Adipose tissue (tissue), 3 donors: ENCODE data around the gene CUL4A. TPM values are rescaled to one million over a fixed set of nuclear protein-coding genes. Genes with fewer than 3 reads are reported as not detected.
"Not testable (repeated sequence)": the region's sequence is repeated elsewhere in the genome, so short reads cannot be mapped to it uniquely, and the experiment has no call there.

Experiments
- H3K27ac ChIP-seq: one replicate; pipeline ENCODE4 v1.5.1; 2013; ENCODE audit warnings: low read depth, low read length
- WGBS, 3 donors: extraction: QIAGEN DNeasy Blood & Tissue Kit; methylation state at CpG; one replicate each; pipeline ENCODE4 v1.1.7; 2013; 5-methylcytosine and 5-hydroxymethylcytosine counted together
- polyA plus RNA-seq, 3 donors: library from polyadenylated mRNA; stranded (reverse); fragments of 200-250 nt; gene quantifications; one replicate each; pipeline ENCODE4 v1.2.3, GENCODE V29; 2013
- donor health status: healthy with polysubstance abuse.
- donor health status: Bipolar disorder and iron deficiency.
- donor health status: healthy.

CUL4A gene
- polyA plus RNA-seq, 3 donors = 23.5 to 39.5 (median 31.8) TPM

GRCh38 chr13:113299951-113300350 lies 90.5 kb downstream of the CUL4A start:
- WGBS, 3 donors = 80 to 81% (median 80%) methylated on average over 7 of the region's 7 CpGs
- no peak overlapping the region for H3K27ac ChIP-seq

- 67 to 92% (median 91%) methylated on average over 7 of the region's 7 CpGs for WGBS, 3 donors
- no peak overlapping the region for H3K27ac ChIP-seq
Measured at GRCh38 chr13:113302986-113303385, 93.6 kb downstream of the CUL4A start.

- WGBS, 3 donors = 92 to 94% (median 93%) methylated on average over 7 of the region's 7 CpGs
- H3K27ac ChIP-seq = no peak overlapping the region
Measured at GRCh38 chr13:113304121-113304520, 94.7 kb downstream of the CUL4A start.

GRCh38 chr13:113305208-113305607 lies 95.8 kb downstream of the CUL4A start:
- WGBS, 3 donors = 55 to 74% (median 68%) methylated on average over 7 of the region's 7 CpGs
- H3K27ac ChIP-seq = no peak overlapping the region

- no peak overlapping the region for H3K27ac ChIP-seq
Measured at GRCh38 chr13:113307491-113307890, 98.1 kb downstream of the CUL4A start.

- no peak overlapping the region for H3K27ac ChIP-seq
- WGBS, 3 donors = 88 to 94% (median 93%) methylated on average over 6 of the region's 6 CpGs
Measured at GRCh38 chr13:113309473-113309872, 100.1 kb downstream of the CUL4A start.

GRCh38 chr13:113314112-113314511 lies 104.7 kb downstream of the CUL4A start:
- H3K27ac ChIP-seq = not testable (repeated sequence)
- 94 to 96% (median 94%) methylated on average over 20 of the region's 20 CpGs for whole genome bisulfite sequencing, 3 donors

GRCh38 chr13:113314895-113315470 lies 105.6 kb downstream of the CUL4A start:
- not testable (repeated sequence) for H3K27ac ChIP-seq
- 92 to 96% (median 93%) methylated on average over 22 to 23 of the region's 23 CpGs for WGBS, 3 donors

- H3K27ac ChIP-seq = no peak overlapping the region
- 82 to 96% (median 92%) methylated on average over 5 of the region's 5 CpGs for WGBS, 3 donors
Measured at GRCh38 chr13:113315992-113316391, 106.6 kb downstream of the CUL4A start.

Other genes with a start within 250 kb of the CUL4A start
- gene MCF2L, start 240.4 kb upstream of the CUL4A start, polyA plus RNA-seq = 10 to 100 TPM; 18.0 to 77.6 (median 53.4) TPM
- gene F7, start 103.8 kb upstream of the CUL4A start, polyA plus RNA-seq = under 1 TPM in 2 of 3 donors, not detected in 1; 0.07 to 0.12 TPM
- 10 to 100 TPM in 1 of 3 donors, 1 to 10 TPM in 2; 3.8 to 19.5 (median 8.3) TPM for gene F10, start 86.8 kb upstream of the CUL4A start, polyA plus RNA-seq
- not detected for gene PROZ, start 51.0 kb upstream of the CUL4A start, polyA plus RNA-seq
- gene PCID2, start 944 bp upstream of the CUL4A start, polyA plus RNA-seq = 10 to 100 TPM; 23.6 to 37.8 (median 28.4) TPM
- gene LAMP1, start 87.6 kb downstream of the CUL4A start, polyA plus RNA-seq = 100 to 1,000 TPM in 1 of 3 donors, 10 to 100 TPM in 2; 46.6 to 101 (median 66.7) TPM
- gene GRTP1, start 154.5 kb downstream of the CUL4A start, polyA plus RNA-seq = 1 to 10 TPM; 2.7 to 6.1 (median 5.3) TPM
- gene ADPRHL1, start 243.9 kb downstream of the CUL4A start, polyA plus RNA-seq = 1 to 10 TPM in 2 of 3 donors, under 1 TPM in 1; 0.90 to 3.8 (median 2.4) TPM